Stimulated activated CD4-positive, alpha-beta T cell treated with anti-CD3 and anti-CD28 coated beads, Interleukin-15, amount 100 ng/mL, for 1 hour (primary cell): ENCODE data around the gene ZNF184.
"Not testable (repeated sequence)": the region's sequence is repeated elsewhere in the genome, so short reads cannot be mapped to it uniquely, and the experiment has no call there.

Source experiments
- DNase-seq, 2 donors: peaks; one replicate each; pipeline ENCODE4 v3.0.0-alpha.2; 2020; ENCODE audit warnings: low read depth in 1 of 2, low spot score in 1 of 2

The ZNF184 gene

DNA sequence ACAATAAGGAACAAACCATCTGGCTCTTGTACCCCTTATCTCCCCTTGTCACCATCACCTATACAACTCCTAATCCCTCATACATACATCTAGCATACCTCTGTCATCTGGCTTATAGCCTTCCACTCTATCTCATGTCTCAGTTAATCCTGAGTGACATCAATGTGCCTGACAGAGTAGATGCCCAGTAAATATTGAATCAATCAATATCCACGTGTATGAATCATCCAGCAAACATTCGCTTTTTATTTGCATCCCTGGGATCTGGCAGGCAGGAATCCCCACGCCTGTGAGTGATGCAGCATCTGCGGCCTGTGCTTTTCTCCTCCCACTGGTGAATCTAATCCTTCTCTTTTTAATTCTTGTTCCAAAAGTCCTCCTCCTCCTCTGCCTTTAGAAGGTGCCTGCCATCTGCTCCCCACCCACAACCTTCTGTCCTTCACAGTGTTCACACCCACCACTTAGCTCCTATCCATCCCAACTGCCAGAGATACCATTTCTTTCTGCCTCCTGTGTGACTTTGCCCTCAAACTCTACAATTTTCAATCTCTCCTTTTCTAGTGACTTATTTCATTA lies 46.8 kb downstream of the ZNF184 start:
- no peak for DNase-seq

DNA sequence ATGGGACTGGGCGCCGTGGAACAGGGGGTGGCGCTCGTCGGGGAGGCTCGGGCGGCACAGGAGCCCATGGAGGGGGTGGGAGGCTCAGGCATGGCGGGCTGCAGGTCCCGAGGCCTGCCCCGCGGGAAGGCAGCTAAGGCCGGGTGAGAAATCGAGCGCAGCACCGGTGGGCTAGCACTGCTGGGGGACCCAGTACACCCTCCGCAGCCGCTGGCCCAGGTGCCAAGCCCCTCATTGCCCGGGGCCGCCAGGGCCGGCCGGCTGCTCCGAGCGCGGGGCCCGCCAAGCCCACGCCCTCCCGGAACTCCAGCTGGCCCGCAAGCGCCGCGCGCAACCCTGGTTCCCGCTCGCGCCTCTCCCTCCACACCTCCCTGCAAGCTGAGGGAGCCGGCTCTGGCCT lies 48.1 kb downstream of the ZNF184 start:
- DNase-seq, result not testable (repeated sequence)

DNA sequence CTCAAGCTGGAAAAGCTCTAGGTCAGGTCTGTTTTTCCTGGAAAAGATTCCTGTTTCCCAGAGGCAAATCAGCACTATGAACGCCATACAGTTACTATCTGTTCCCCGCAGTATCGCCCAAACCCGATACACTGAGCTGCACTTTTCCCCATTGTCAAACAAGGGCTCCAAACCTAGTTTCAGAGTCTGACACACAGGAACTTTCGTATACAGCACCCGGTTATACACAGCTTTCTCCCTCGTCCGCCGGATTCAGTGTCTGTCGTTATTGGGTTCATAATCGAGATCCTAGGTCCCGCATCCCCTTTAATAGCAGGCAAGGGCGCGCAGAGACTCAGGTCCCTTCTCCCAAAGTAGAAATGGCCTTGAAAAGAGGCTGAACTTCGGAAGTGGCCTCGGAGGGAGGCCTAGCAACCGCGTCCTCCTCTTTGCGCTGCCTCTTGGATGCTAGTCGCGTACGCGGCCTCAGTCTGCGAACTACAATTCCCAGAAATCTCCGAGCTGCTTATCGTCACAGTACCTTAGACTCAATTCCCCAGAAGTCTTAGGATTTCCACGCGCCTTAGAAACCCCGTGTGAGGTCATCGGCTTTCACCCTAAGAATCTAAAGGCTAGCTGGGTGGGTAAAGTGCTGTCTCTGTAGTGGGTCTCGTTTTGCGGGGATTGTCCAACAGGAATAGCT lies 50.1 kb downstream of the ZNF184 start:
- DNase-seq, result no peak

DNA sequence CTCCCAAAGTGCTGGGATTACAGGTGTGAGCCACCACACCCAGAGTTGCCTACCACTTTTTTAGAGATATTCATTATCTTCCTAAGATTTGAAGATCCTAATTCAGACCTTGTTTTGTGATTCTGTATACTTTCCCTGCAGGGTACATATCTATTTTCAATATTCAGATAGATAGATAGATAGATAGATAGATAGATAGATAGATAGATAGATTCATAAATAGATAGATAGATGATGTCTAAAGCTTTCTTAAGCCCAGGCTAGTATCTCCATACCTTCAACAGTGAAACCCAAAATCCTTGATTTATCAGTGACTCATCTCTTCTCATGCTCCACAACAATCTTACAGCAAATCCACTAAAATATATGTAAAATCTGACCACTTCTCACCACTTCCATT lies 53.5 kb downstream of the ZNF184 start:
- no peak for DNase-seq

- no peak for DNase-seq
Measured at GRCh38 chr6:27415898-27416297, 57.0 kb downstream of the ZNF184 start.

DNA sequence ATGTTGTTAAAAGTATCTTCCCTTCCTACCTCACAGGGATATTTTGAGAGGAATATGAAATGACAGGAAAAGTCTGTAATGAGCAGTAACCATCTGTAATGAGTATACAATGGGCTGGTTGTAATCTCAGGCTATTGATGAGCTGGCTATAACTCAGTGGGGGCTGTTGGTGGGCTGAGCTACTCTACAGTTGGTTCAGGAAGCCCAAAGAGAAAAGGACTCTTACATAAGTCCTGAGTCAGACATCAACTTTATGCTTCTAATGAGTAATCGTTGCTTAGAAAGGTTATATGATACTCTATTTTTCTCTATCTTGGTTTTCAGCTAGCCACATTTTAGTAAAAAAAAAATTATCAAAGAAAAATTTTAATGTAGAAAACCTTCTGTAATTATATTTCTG lies 57.9 kb downstream of the ZNF184 start:
- DNase-seq, result no peak

DNA sequence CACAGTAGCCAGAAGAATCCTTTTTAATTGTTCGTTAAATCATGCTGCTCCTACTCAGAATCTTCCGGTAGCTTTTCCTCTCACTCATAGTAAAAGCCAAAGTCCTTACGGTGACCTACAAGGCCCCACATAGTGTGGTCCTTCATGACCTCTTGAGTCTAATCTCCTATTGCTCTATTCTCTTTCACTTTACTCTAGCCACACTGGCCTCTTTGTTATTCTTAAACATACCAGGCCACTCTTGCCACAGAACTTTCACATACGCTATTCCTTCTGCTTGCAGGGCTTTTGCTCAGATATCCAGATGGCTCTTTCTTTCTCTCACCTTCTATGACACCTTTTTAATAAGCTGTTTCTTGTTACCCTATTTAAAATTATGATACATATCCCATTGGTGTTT lies 58.6 kb downstream of the ZNF184 start:
- no peak for DNase-seq

- DNase-seq, result no peak
Measured at GRCh38 chr6:27407153-27407814, 65.6 kb downstream of the ZNF184 start.

GRCh38 chr6:27406085-27406484 lies 66.8 kb downstream of the ZNF184 start:
- no peak for DNase-seq

DNA sequence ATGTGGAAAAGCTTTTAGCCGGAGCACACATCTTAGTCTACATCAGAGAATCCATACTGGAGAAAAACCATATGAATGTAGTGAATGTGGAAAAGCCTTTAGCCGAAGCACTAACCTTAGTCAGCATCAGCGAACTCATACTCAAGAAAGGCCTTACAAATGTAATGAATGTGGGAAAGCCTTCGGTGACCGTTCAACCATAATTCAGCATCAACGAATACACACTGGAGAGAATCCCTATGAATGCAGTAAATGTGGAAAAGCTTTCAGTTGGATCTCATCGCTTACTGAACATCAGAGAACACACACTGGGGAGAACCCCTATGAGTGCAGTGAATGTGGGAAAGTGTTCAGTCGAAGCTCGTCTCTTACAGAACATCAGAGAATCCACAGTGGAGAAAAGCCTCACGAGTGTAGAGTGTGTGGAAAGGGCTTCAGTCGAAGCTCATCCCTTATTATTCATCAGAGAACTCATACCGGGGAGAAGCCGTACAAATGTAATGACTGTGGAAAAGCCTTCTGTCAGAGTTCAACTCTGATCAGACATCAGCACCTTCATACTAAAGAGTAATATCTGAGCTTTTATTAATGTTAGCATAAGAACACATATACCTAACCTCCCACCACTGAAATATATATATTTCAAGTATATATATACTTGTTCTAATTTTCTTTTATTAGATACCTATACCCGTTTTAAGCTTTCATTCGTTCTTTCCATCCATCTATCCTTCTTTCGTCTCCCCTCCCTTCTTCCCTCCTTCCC lies 71.8 kb downstream of the ZNF184 start:
- DNase-seq, result no peak
